ENCODE measurements around the gene ANKRD62.
"Not testable (repeated sequence)": the region's sequence is repeated elsewhere in the genome, so short reads cannot be mapped to it uniquely, and the experiment has no call there.

DNA sequence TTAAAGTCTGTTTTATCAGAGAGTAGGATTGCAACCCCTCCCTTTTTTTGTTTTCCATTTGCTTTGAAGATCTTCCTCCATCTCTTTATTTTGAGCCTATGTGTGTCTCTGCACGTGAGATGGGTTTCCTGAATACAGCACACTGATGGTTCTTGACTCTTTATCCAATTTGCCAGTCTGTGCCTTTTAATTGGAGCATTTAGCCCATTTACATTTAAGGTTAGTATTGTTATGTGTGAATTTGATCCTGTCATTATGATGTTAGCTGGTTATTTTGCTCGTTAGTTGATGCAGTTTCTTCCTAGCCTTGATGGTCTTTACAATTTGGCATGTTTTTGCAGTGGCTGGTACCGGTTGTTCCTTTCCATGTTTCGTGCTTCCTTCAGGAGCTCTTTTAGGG, 45.2 kb downstream of the ANKRD62 start:
- TF ChIP-seq, protein P1, sequence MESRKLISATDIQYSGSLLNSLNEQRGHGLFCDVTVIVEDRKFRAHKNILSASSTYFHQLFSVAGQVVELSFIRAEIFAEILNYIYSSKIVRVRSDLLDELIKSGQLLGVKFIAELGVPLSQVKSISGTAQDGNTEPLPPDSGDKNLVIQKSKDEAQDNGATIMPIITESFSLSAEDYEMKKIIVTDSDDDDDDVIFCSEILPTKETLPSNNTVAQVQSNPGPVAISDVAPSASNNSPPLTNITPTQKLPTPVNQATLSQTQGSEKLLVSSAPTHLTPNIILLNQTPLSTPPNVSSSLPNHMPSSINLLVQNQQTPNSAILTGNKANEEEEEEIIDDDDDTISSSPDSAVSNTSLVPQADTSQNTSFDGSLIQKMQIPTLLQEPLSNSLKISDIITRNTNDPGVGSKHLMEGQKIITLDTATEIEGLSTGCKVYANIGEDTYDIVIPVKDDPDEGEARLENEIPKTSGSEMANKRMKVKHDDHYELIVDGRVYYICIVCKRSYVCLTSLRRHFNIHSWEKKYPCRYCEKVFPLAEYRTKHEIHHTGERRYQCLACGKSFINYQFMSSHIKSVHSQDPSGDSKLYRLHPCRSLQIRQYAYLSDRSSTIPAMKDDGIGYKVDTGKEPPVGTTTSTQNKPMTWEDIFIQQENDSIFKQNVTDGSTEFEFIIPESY (IDR thresholded peaks at IDR 0.05): not testable (repeated sequence)
- TF ChIP-seq YY1 (IDR thresholded peaks at IDR 0.05); CTCF (IDR thresholded peaks at IDR 0.05; ENCODE audit: low read depth, low read length, missing input control); TAF1 (conservative IDR thresholded peaks at IDR 0.05); RXRA (IDR thresholded peaks at IDR 0.05); REST (IDR thresholded peaks at IDR 0.05); HNF4G (IDR thresholded peaks at IDR 0.05): not testable (repeated sequence)
